GM12801 (cell line): ENCODE data around the gene FOXP4.

Source experiments
- TF ChIP-seq, protein P1 (sequence below): IDR thresholded peaks from one replicate; pipeline ENCODE4 v1.5.1; 2011; ENCODE audit warnings: control low read depth; ENCODE audit not compliant: insufficient read length; ENCODE audit errors: extremely low read depth

The FOXP4 gene

DNA sequence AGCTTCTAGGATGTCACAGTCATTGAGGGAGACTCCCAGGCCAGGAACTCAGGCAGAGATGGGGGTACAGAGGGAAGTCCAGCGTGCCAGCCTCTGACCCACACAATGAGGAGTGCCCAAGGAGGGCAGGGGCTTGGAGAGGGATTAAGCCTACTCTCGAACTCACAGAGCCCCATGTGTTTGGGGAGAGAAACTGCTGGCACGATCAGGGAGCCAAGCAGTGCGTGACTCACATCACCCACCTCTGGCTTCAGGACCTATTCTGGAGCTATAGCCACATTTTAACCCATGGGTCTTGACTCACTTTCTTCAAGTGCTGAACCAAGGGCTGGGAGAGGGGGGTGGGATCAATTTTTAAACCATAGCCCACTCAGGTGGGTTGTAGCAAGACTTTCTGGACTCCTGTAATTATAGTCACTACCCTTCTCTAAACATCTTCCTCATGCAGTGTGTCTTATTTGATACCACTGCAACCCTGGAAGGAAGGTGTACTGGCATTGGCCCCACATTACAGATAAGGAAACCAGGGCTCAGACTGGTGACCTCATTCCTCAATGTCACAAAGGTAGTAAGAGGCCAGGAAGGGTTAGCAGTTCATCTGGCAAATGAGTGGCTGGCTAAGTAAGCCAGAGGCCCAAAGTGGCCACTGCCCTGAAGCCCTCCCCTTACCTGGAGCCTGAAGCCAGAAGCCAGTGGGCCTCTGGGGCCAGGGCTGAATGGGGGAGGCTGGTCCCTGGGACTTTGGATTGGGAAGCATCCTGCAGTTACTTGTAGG lies 12.0 kb downstream of the FOXP4 start:
- TF ChIP-seq, protein P1, sequence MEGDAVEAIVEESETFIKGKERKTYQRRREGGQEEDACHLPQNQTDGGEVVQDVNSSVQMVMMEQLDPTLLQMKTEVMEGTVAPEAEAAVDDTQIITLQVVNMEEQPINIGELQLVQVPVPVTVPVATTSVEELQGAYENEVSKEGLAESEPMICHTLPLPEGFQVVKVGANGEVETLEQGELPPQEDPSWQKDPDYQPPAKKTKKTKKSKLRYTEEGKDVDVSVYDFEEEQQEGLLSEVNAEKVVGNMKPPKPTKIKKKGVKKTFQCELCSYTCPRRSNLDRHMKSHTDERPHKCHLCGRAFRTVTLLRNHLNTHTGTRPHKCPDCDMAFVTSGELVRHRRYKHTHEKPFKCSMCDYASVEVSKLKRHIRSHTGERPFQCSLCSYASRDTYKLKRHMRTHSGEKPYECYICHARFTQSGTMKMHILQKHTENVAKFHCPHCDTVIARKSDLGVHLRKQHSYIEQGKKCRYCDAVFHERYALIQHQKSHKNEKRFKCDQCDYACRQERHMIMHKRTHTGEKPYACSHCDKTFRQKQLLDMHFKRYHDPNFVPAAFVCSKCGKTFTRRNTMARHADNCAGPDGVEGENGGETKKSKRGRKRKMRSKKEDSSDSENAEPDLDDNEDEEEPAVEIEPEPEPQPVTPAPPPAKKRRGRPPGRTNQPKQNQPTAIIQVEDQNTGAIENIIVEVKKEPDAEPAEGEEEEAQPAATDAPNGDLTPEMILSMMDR = no peak

DNA sequence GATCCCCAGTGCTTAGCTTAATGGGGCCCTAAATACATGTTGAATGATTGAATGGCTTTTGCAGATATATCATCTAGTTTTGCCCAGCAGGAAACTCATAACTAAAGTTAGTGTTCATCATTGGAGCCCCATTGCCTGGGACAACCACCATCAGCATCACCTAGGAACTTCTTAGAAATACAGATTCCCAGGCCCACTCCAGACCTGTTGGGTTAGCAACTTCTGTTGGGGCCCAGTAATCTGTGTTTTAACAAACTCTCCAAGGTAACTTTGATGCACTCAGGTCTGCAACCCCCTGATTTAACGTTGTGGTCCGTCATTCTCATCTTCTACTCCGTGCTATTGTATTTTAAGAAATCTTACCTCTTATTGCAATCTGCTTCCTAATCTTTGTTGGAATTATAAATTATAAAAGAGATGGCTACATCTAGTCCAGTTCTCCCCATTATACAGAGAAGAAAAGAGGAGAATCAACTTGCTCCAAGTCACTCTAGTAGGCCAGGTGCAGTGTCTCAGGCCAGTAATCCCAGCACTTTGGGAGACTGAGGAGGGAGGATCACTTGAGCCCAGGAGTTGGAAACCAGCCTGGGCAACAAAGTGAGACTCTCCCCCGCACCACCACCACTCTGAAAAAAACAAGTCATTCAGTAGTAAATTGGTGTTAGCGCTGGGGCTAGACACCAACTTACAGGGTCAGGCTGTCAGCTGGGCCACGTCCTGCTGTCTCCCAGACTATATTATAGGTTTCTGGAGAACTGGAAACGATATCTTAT lies 13.7 kb downstream of the FOXP4 start:
- TF ChIP-seq, protein P1 = no peak

DNA sequence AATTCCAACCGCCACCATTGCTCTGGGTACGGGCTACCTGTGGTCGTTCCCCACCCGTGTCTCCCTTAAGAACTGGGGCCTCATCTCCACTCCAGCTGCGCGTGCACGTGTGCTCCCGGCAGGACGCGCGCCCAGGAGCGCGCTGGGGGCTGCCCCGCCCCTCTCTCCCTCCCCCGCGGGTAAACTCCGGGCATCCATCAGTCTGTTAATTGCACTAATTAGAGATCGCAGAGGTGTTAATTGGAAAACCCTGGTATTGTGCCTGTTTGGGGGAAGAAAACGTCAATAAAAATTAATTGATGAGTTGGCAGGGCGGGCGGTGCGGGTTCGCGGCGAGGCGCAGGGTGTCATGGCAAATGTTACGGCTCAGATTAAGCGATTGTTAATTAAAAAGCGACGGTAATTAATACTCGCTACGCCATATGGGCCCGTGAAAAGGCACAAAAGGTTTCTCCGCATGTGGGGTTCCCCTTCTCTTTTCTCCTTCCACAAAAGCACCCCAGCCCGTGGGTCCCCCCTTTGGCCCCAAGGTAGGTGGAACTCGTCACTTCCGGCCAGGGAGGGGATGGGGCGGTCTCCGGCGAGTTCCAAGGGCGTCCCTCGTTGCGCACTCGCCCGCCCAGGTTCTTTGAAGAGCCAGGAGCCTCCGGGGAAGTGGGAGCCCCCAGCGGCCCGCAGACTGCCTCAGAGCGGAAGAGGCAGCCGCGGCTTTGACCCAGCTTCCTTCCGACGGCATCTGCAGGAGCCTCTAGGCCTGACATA lies 14.4 kb downstream of the FOXP4 start:
- TF ChIP-seq, protein P1 = no peak

DNA sequence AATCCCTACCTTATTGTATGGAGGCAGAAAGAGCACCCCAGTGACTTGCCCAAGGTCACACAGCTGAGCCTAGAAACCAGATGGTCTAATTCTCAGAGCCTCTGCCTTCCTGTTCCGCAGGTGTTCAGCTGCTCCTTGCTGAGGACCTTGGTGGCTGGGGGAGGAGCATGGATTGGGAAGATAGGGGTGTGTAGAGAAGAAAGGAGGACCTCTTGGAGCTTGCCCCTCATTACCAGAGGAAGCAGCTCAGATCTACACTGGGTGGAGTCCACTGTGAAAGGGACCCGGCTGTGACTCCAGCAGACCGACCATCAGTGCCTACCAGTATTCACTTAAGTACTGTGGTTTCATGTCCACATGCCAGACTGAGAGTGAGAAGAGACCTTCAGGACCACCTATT lies 15.2 kb downstream of the FOXP4 start:
- TF ChIP-seq, protein P1 = no peak

DNA sequence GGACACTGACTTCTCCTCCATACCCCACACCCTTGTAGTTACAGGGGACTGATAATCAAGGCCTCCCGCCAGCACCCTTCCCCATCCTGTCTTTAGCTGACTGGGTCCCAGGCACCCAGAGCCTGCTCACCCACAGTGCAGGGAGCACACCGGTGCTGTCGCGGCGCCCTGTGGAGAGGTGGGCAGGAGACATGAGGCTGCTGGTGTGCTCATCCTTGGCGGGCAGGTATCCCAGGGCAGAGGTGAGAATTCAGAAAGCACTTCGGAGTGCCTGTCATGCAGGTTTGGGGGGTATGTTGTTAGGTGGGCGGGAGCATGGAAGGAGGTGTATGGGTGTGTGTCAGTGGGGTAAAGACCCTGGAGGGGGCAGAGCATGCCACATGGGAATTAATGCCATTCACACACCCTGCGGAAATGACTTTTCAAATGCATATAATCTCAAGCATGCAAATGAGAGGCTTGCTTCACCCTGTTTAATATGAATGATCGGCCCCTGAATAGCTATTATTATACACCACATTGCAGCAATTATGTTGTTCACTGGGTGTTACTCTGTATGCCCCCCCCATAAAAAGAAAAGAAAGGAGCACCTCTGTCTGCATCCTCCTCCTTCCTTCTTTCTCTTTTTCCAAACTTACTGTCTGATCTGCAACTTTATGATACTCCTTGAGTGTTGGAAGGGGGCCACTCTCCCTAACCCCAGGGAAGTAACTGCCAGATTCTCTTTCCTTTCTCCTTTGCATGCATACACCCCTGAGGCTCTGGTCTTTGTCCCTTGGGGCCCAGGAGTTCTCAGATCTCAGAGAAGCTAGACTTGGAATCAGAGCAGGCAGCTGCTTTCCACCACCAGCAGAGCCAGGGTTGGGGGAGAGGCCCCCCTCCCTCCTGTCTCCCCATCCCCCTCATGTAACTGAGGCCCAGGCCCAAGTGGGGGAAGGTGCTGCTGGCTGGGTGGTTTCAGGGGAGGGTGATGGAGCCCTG lies 16.0 kb downstream of the FOXP4 start:
- TF ChIP-seq, protein P1 = no peak

DNA sequence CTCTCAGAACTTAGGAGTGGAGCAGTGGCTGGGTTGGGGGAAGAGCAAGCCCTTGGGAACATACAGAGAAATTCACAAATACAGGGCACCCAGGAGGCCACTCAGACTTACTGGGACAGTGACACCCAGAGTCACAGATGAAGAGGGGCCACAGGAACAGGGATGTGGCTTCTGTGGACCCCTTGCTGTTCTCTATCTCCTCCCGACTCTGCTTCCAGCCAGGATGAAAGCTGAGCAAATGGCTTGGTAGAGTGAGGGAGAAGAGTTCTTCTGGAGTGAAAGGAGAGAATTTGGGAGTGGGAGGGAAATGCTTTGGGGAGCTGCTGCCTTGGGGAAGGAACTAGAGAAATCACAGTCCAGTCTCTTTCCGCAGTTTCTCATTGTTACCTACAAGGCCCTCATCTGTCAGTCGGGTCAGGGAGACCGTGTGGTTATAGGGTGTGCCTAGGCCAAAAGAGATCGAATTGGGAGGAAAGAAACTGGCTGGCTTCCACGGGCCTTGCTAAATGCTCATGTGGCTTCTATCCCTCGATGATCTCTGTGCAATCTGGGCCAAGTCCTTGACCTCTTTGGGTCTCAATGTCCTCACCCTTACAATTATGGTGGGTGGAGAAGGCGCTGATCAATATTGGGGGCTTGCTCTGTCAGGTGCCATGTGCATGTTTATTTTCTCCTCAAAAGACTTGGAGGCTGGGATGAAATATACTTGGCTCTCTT lies 17.0 kb downstream of the FOXP4 start:
- TF ChIP-seq, protein P1 = no peak
